ENCODE data around the gene NDOR1. TPM values are rescaled to one million over a fixed set of nuclear protein-coding genes. Genes with fewer than 3 reads are reported as not detected.
"Not testable (repeated sequence)": the region's sequence is repeated elsewhere in the genome, so short reads cannot be mapped to it uniquely, and the experiment has no call there.

The NDOR1 gene
- total RNA-seq, 1 experiment from 2014 or later: 27.7 TPM

DNA sequence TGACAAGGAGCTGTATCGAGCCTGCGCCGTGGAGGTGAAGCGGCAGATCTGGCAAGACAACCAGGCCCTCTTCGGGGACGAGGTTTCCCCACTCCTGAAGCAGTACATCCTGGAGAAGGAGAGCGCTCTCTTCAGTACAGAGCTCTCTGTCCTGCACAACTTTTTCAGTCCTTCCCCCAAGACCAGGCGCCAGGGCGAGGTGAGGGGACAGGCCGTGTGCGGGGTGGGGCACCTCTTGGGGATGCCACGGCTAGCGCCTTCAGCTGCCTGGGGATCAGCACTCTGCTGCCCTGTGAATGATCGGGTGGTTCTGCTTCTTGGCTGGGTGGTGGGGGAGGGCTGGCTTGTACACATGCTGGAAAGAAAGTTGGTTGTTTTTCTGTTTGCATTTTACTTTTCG is 51.4 kb downstream of the NDOR1 start:
- H3K27me3 ChIP-seq (ENCODE audit: insufficient read depth, low read depth): no peaks in the 10 kb centered on the region
- peaks cover 24% of the 10 kb centered on the region for H3F3A ChIP-seq (ENCODE audit: insufficient read depth, low read depth)
- H2AFZ ChIP-seq: no peak overlapping the region
- H4K20me1 ChIP-seq (ENCODE audit: insufficient read depth): peaks cover 7% of the 10 kb centered on the region
- intact Hi-C loops (cut with micrococcal nuclease; ENCODE audit: unreplicated experiment): loop anchor here (1.0 kb wide), 1 partner anchor 30 kb away; the partner anchor contains the start of gene RNF224
- H3K9me3 ChIP-seq (ENCODE audit: insufficient read depth, low read depth): no peaks in the 10 kb centered on the region
- H3K27ac ChIP-seq: no peak overlapping the region
- no peak overlapping the region; the same call in 1 of the 2 replicates for H3K4me3 ChIP-seq
- TF ChIP-seq CTCF (conservative IDR thresholded peaks at IDR 0.05): no peak
- no peak for TF ChIP-seq EZH2 (IDR thresholded peaks at IDR 0.05; ENCODE audit: low read depth)
- ChIA-PET CTCF (interaction anchor here (0.6 to 1.5 kb wide), 2 partner anchors 20 to 278 kb away, joined by 3 to 7 read pairs; no protein-coding TSS in a partner anchor), POLR2A (ENCODE audit: unreplicated experiment) (interaction anchor here (0.5 kb wide), 1 partner anchor 191 kb away, joined by 3 read pairs; no protein-coding TSS in a partner anchor)
- no TSS peak for BruUV-seq (replicated peaks)
- H3K36me3 ChIP-seq (ENCODE audit: low read depth): no peaks in the 10 kb centered on the region
- peaks cover 20% of the 10 kb centered on the region for H3K79me2 ChIP-seq (ENCODE audit: low read depth)
- H3K4me1 ChIP-seq (replicated peaks; ENCODE audit: insufficient read depth): peaks cover 22% of the 10 kb centered on the region
- H3K9me2 ChIP-seq (ENCODE audit: insufficient read depth): no peaks in the 10 kb centered on the region
- no peak for DNase-seq
- H3K4me2 ChIP-seq: peak overlapping the region; percentile 96

- H3K9me2 ChIP-seq (ENCODE audit: insufficient read depth); H3K27me3 ChIP-seq (ENCODE audit: insufficient read depth, low read depth); H3K79me2 ChIP-seq (ENCODE audit: low read depth); H3K4me2 ChIP-seq; intact Hi-C loops (cut with micrococcal nuclease; ENCODE audit: unreplicated experiment); H2AFZ ChIP-seq; H3K27ac ChIP-seq; POLR2A ChIA-PET (ENCODE audit: unreplicated experiment); H4K20me1 ChIP-seq (ENCODE audit: insufficient read depth); H3K4me1 ChIP-seq (replicated peaks; ENCODE audit: insufficient read depth); BruUV-seq (replicated peaks); H3K9me3 ChIP-seq (ENCODE audit: insufficient read depth, low read depth); H3K36me3 ChIP-seq (ENCODE audit: low read depth); H3K4me3 ChIP-seq: not testable (repeated sequence)
- DNase-seq: peak in 1 of 2 experiments; percentile 43
- CTCF ChIA-PET: interaction anchor here (0.6 to 0.8 kb wide), 2 partner anchors 26 to 139 kb away, joined by 3 to 9 read pairs; no protein-coding TSS in a partner anchor
- peak; percentile 58 for TF ChIP-seq CTCF (conservative IDR thresholded peaks at IDR 0.05)
- peaks cover 17% of the 10 kb centered on the region for H3F3A ChIP-seq (ENCODE audit: insufficient read depth, low read depth)
Measured at GRCh38 chr9:137262173-137262908, 56.8 kb downstream of the NDOR1 start.

DNA sequence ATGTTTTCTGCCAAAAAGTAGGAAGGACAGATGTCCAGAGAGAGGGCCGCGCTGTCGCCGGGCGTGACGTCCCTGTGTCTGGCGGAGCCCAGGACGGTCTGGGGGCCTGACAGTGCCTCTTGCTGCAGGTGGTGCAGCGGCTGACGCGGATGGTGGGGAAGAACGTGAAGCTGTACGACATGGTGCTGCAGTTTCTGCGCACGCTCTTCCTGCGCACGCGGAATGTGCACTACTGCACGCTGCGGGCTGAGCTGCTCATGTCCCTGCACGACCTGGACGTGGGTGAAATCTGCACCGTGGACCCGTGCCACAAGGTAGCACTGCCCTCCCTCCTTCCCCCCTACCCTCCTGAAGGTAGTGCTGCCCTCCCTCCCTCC is 57.4 kb downstream of the NDOR1 start:
- BruUV-seq (replicated peaks): no TSS peak
- no peaks in the 10 kb centered on the region; the same call in 1 of the 2 replicates for H4K20me1 ChIP-seq (ENCODE audit: insufficient read depth)
- POLR2A ChIA-PET (ENCODE audit: unreplicated experiment): no interaction called here

More for the DNA sequence above, 57.4 kb downstream of the NDOR1 start:
- CTCF ChIA-PET: no interaction called here
- Histone ChIP-seq H3K27ac (no peak overlapping the region), H3K9me2 (ENCODE audit: insufficient read depth) (no peaks in the 10 kb centered on the region), H3F3A (ENCODE audit: insufficient read depth, low read depth) (peaks cover 17% of the 10 kb centered on the region), H3K4me2 (no peak overlapping the region), H3K9me3 (ENCODE audit: insufficient read depth, low read depth) (no peaks in the 10 kb centered on the region), H3K79me2 (ENCODE audit: low read depth) (no peaks in the 10 kb centered on the region), H2AFZ (no peak overlapping the region), H3K27me3 (ENCODE audit: insufficient read depth, low read depth) (no peaks in the 10 kb centered on the region), H3K36me3 (ENCODE audit: low read depth) (no peaks in the 10 kb centered on the region), H3K4me3 (no peak overlapping the region), H3K4me1 (replicated peaks; ENCODE audit: insufficient read depth) (no peaks in the 10 kb centered on the region)
- DNase-seq: no peak
- intact Hi-C loops (cut with micrococcal nuclease; ENCODE audit: unreplicated experiment): no loop called here
- TF ChIP-seq CTCF (conservative IDR thresholded peaks at IDR 0.05): no peak
